Ascending aorta (tissue), 2 donors: ENCODE results near the gene SORT1. TPM values are rescaled to one million over a fixed set of nuclear protein-coding genes. Genes with fewer than 3 reads are reported as not detected.
"Not testable (repeated sequence)": the region's sequence is repeated elsewhere in the genome, so short reads cannot be mapped to it uniquely, and the experiment has no call there.

Source experiments
- DNase-seq, 2 donors: peaks; one replicate each; pipeline ENCODE4 v3.0.0-alpha.2; 2019; ENCODE audit warnings: low spot score in 2 of 2
- H3K27ac ChIP-seq, 2 donors: fragments of 200-600 bp; sonication (generic); one replicate each; pipeline ENCODE4 v1.5.1; 2016 to 2017; ENCODE audit warnings: mild to moderate bottlenecking in 1 of 2
- H3K27me3 ChIP-seq: fragments of 200-600 bp; sonication (generic); one replicate; pipeline ENCODE4 v1.5.1; 2017
- H3K36me3 ChIP-seq, 2 donors: fragments of 200-600 bp; sonication (generic); one replicate each; pipeline ENCODE4 v1.5.1; 2016
- H3K4me1 ChIP-seq, 2 donors: fragments of 200-600 bp; sonication (generic); one replicate each; pipeline ENCODE4 v1.5.1; 2016 to 2017; ENCODE audit warnings: mild to moderate bottlenecking in 1 of 2
- H3K4me3 ChIP-seq, 2 donors: fragments of 200-600 bp; sonication (generic); one replicate each; pipeline ENCODE4 v1.5.1; 2016 to 2017; ENCODE audit warnings: mild to moderate bottlenecking in 1 of 2
- H3K9me3 ChIP-seq, 2 donors: fragments of 200-600 bp; sonication (generic); one replicate each; pipeline ENCODE4 v1.5.1; 2016
- intact Hi-C: fragments of 100-400 bp; cut with DNase I; formaldehyde crosslinking; loops from one replicate; pipeline ENCODE4 v1.15.1; 2023
- total RNA-seq: library from RNA; depleted of rRNA; stranded (reverse); fragments of >200 nt; gene quantifications from one replicate; pipeline ENCODE4 v1.1.0, GENCODE V29; 2016
- TF ChIP-seq, protein P1 (sequence below), 3 experiments: fragments of 200-600 bp in 2 of 3; fragments of 450-650 bp in 1 of 3; sonication (generic) in 2 of 3; IDR thresholded peaks; one replicate each; pipeline ENCODE4 v1.5.1; 2016 to 2019; ENCODE audit warnings: antibody characterized with exemption in 3 of 3, mild to moderate bottlenecking in 1 of 3, moderate library complexity in 1 of 3

SORT1 gene
- total RNA-seq, 1 donor from 2014 or later: 111 TPM

DNA sequence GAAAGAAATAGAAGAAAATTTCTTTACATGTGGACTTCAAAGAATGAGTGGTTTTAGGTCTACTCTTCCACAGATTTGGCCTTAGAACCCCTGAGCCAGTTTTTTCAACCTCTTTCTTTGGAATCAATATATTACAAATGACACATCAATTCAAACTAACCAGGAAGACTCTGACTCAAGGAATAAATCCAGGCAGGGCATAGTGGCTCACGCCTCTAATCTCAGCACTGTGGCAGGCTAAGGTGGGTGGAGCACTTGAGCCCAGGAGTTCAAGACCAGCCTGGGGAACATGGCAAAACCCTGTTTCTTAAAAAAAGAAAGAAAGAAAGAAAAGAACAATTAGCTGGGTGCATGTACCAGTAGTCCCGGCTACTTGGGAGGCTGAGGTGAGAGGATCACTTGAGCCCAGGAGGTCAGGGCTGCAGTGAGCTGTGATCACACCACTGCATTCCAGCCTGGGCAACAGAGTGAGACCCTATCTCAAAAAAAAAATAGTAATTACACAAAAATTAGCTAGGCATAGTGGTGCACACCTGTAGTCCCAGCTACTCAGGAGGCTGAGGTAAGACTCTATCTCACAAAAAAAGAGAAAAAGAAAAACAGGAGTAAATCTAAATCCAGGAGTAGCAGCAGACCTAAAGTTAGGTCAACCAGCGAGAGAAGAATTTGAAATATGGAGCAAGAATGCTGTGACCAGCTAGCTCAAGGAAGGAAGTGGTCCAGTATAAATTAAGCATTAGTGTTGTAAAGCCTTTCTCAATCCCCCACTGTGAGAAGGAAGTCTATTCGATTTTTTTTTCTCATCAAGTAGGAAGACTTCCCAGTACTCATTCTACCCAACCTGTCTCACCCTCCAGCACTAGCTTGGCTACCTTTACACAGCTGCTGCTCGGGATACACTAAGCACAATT lies 1.9 kb downstream of the SORT1 start:
- intact Hi-C loops: loop anchor here (1.0 to 5.0 kb wide), 2 partner anchors 26 to 319 kb away; partner anchors contain the start of gene TAF13
- Histone ChIP-seq H3K36me3 (no peaks in the 10 kb centered on the region), H3K9me3 (no peaks in the 10 kb centered on the region), H3K4me1 (peaks cover 3 to 12% of the 10 kb centered on the region in 2 donors), H3K27me3 (no peaks in the 10 kb centered on the region), H3K4me3 (peak overlapping the region; percentile 77 to 83), H3K27ac (peak overlapping the region; percentile 90 to 91)
- TF ChIP-seq, protein P1, sequence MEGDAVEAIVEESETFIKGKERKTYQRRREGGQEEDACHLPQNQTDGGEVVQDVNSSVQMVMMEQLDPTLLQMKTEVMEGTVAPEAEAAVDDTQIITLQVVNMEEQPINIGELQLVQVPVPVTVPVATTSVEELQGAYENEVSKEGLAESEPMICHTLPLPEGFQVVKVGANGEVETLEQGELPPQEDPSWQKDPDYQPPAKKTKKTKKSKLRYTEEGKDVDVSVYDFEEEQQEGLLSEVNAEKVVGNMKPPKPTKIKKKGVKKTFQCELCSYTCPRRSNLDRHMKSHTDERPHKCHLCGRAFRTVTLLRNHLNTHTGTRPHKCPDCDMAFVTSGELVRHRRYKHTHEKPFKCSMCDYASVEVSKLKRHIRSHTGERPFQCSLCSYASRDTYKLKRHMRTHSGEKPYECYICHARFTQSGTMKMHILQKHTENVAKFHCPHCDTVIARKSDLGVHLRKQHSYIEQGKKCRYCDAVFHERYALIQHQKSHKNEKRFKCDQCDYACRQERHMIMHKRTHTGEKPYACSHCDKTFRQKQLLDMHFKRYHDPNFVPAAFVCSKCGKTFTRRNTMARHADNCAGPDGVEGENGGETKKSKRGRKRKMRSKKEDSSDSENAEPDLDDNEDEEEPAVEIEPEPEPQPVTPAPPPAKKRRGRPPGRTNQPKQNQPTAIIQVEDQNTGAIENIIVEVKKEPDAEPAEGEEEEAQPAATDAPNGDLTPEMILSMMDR (IDR thresholded peaks at IDR 0.05): no peak
- DNase-seq: no peak

DNA sequence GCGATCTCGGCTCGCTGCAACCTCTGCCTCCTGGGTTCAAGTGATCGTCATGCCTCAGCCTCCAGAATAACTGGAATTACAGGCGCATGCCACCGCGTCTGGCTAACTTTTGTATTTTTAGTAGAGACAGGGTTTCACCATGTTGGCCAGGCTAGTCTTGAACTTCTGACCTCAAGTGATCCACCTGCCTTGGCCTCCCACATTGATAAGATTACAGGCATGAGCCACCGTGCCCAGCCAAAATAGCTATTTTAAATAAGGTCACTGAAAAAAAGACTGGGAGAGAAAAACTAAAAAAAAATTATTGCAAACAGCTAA lies 2.5 kb downstream of the SORT1 start:
- intact Hi-C loops: loop anchor here (1.0 to 5.0 kb wide), 2 partner anchors 25 to 318 kb away; partner anchors contain the start of gene TAF13
- not testable (repeated sequence) for H3K36me3 ChIP-seq, H3K27me3 ChIP-seq, H3K9me3 ChIP-seq
- DNase-seq: peak in 1 of 2 donors; percentile 81
- Histone ChIP-seq H3K27ac (peak overlapping the region; percentile 90 to 91), H3K4me1 (peaks cover 3 to 13% of the 10 kb centered on the region in 2 donors), H3K4me3 (peak overlapping the region; percentile 77 to 83)

DNA sequence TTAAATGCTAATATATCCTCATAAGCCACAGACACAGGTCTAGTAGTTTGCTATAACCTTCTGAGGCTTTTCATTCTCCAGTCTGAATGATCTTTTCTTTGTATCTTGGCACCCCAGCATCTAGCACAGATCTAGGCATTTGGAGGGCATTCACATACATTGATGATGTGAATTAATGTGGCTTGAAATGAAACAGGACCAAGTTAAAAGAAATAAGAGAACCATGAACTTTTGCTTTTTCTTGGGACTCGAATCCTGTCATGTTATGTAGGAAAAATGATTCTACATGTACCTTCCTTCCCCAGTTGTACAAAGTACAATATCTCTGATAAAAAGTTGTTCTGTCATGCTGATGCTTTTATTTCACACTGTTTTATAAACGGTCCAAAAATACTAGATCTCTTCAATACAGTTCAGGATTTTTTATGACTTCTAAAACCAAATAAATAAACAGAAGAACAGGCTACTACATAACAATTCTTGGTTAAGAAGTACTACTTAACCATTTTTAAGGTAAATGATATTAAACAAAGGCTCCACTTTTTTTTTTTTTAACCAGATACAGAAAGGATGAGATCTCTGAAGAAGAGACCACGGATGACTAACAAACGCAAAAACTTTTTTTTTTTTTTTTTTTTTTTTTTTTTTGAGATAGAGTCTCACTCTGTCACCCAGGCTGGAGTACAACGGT lies 3.0 kb downstream of the SORT1 start:
- Histone ChIP-seq H3K4me3 (peak overlapping the region; percentile 77 to 83), H3K36me3 (no peaks in the 10 kb centered on the region), H3K27me3 (no peaks in the 10 kb centered on the region), H3K27ac (peak overlapping the region; percentile 90 to 91), H3K4me1 (peaks cover 7 to 18% of the 10 kb centered on the region in 2 donors), H3K9me3 (no peaks in the 10 kb centered on the region)
- intact Hi-C loops: loop anchor here (1.0 to 5.0 kb wide), 2 partner anchors 24 to 317 kb away; partner anchors contain the start of gene TAF13
- no peak for DNase-seq
- TF ChIP-seq, protein P1 (IDR thresholded peaks at IDR 0.05): no peak

DNA sequence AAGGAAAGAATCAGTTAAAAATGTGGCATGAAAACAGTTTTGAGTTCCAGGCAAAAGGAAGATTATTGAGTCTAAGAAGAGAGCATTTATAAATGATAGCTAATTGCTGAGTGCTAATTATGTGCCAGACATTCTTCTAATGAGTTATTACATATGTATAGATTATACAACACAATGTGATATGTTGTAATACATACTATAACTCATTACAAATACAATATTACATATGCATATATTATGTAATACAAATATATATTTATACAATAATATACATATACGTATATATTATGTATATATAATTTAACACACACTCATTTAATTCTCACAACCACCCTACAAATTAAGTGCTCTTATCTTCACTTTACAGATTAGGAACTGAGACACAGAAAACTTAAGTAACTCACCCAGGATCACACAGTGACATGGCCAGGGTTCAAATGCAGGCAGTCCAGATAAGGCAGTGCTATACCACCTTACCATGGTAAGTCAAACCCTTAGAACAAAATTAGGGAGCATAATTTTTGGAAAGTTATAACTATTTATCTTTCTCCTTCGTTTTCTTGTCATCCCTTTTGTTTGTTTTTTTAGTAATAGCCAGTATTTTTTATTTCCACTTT lies 4.0 kb downstream of the SORT1 start:
- H3K9me3 ChIP-seq: no peaks in the 10 kb centered on the region
- no peaks in the 10 kb centered on the region for H3K27me3 ChIP-seq
- DNase-seq: no peak
- H3K27ac ChIP-seq: peak overlapping the region; percentile 90 to 91
- H3K4me3 ChIP-seq: peak overlapping the region; percentile 77 to 83
- no peaks in the 10 kb centered on the region for H3K36me3 ChIP-seq
- H3K4me1 ChIP-seq: peaks cover 8 to 28% of the 10 kb centered on the region in 2 donors
- intact Hi-C loops: no loop called here
- TF ChIP-seq, protein P1 (IDR thresholded peaks at IDR 0.05): no peak

DNA sequence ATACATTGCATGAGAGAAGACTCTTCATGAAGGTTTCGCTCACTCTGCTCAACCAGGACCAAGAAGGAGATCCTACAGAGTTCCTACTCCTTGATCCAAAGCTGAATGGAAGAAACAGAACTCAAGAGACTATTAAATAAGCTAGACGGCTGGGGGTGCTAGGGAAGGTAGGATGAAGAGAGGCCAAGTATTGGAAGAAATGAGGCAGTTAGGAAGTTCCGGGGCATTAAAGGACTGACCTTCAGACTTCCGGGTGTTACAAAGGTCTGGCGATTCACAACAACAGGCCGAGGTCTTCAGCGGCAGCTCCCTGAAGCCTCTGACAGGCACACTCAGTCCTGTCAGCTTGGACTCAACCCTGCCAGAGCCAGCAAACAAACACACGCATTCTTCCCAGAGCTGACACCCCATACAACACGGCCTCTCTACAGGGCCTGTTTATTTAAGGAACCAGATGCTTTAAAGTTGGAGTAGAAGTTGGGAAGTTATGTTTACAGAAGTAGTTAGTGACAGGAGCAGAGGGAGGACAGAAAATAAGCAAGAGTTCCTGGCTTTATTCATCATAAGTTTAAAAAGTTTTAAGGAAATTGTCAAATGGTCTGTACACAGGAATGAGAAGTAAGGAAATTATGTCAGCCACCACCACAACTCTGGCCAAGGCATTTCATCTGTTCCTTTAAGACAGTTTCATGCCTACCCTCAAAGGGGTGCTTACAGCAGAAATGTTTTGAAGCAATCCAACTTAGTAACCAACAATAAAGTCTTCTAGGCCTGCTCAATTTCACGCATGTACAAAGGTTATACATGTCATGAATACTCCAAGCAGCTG lies 4.7 kb downstream of the SORT1 start:
- Histone ChIP-seq H3K27me3 (no peaks in the 10 kb centered on the region), H3K27ac (peak overlapping the region; percentile 90 to 91), H3K4me3 (peak overlapping the region; percentile 39 to 83), H3K4me1 (peaks cover 8 to 36% of the 10 kb centered on the region in 2 donors), H3K36me3 (no peaks in the 10 kb centered on the region), H3K9me3 (no peaks in the 10 kb centered on the region)
- intact Hi-C loops: no loop called here
- TF ChIP-seq, protein P1 (IDR thresholded peaks at IDR 0.05): no peak
- peak in 1 of 2 donors; percentile 84 for DNase-seq
